H9 (cell line): ENCODE results near the gene GRIP2. TPM values are rescaled to one million over a fixed set of nuclear protein-coding genes. Genes with fewer than 3 reads are reported as not detected.

Experiments used
- DNase-seq: peaks from one replicate; pipeline ENCODE4 v3.0.0-alpha.2; 2017
- H2AFZ ChIP-seq: one replicate; pipeline ENCODE4 v1.6.1; 2013; ENCODE audit warnings: mild to moderate bottlenecking, low read length, control low read depth, moderate library complexity
- H2AK5ac ChIP-seq: 2 replicates; pipeline ENCODE4 v1.6.1; 2013; ENCODE audit warnings: low read length, control low read depth, mixed read lengths; ENCODE audit not compliant: insufficient read length
- H2BK120ac ChIP-seq: one replicate; pipeline ENCODE4 v1.6.1; 2013; ENCODE audit warnings: low read depth, mild to moderate bottlenecking, low read length, control low read depth, inconsistent platforms; ENCODE audit not compliant: poor library complexity, severe bottlenecking
- H2BK12ac ChIP-seq: 2 replicates; pipeline ENCODE4 v1.6.1; 2013; ENCODE audit warnings: low read length, control low read depth, mixed read lengths, low read depth; ENCODE audit not compliant: insufficient read length
- H2BK15ac ChIP-seq: 2 replicates; pipeline ENCODE4 v1.6.1; 2013; ENCODE audit warnings: low read depth, low read length, control low read depth
- H2BK20ac ChIP-seq: one replicate; pipeline ENCODE4 v1.6.1; 2013; ENCODE audit warnings: low read depth, mild to moderate bottlenecking, low read length, control low read depth, inconsistent platforms; ENCODE audit not compliant: poor library complexity, severe bottlenecking
- H2BK5ac ChIP-seq: 2 replicates; pipeline ENCODE4 v1.6.1; 2013; ENCODE audit warnings: low read length, control low read depth, mixed read lengths; ENCODE audit not compliant: insufficient read length
- H3K14ac ChIP-seq: 2 replicates; pipeline ENCODE4 v1.6.1; 2013; ENCODE audit warnings: low read length, control low read depth; ENCODE audit not compliant: insufficient read depth
- H3K18ac ChIP-seq: 2 replicates; pipeline ENCODE4 v1.6.1; 2013; ENCODE audit warnings: low read depth, mild to moderate bottlenecking, mixed read lengths, low read length, control low read depth; ENCODE audit not compliant: insufficient read length
- H3K23ac ChIP-seq: 2 replicates; pipeline ENCODE4 v1.6.1; 2013; ENCODE audit warnings: low read length, control low read depth, mixed read lengths, low read depth; ENCODE audit not compliant: insufficient read length
- H3K23me2 ChIP-seq: 2 replicates; pipeline ENCODE4 v1.6.1; 2013; ENCODE audit warnings: low read depth, mild to moderate bottlenecking, mixed read lengths, low read length, control low read depth; ENCODE audit not compliant: insufficient read length, poor library complexity, severe bottlenecking
- H3K27ac ChIP-seq: 2 replicates; pipeline ENCODE4 v1.5.1; 2013; ENCODE audit warnings: low read length, control low read depth, mixed read lengths, low read depth; ENCODE audit not compliant: insufficient read length
- H3K27me3 ChIP-seq: 2 replicates; pipeline ENCODE4 v1.6.1; 2013; ENCODE audit warnings: low read length, control low read depth, inconsistent platforms; ENCODE audit not compliant: insufficient read depth
- H3K4ac ChIP-seq: 2 replicates; pipeline ENCODE4 v1.6.1; 2013; ENCODE audit warnings: low read depth, mild to moderate bottlenecking, control low read depth, inconsistent platforms, low read length, moderate library complexity
- H3K4me1 ChIP-seq: 2 replicates; pipeline ENCODE4 v1.6.1; 2013; ENCODE audit warnings: low read length, control low read depth, inconsistent platforms; ENCODE audit not compliant: insufficient read depth
- H3K4me2 ChIP-seq: 2 replicates; pipeline ENCODE4 v1.6.1; 2013; ENCODE audit warnings: low read length, control low read depth, mixed read lengths; ENCODE audit not compliant: insufficient read length, insufficient read depth
- H3K56ac ChIP-seq: 2 replicates; pipeline ENCODE4 v1.6.1; 2013; ENCODE audit warnings: low read depth, mild to moderate bottlenecking, mixed read lengths, low read length, control low read depth; ENCODE audit not compliant: insufficient read length
- H3K79me1 ChIP-seq: 2 replicates; pipeline ENCODE4 v1.6.1; 2013; ENCODE audit warnings: low read depth, mild to moderate bottlenecking, moderate library complexity, low read length, control low read depth, inconsistent platforms; ENCODE audit not compliant: insufficient read depth, poor library complexity, severe bottlenecking
- H3K79me2 ChIP-seq: 2 replicates; pipeline ENCODE4 v1.6.1; 2013; ENCODE audit warnings: low read length, control low read depth, inconsistent platforms; ENCODE audit not compliant: insufficient read depth
- H3K9ac ChIP-seq: 2 replicates; pipeline ENCODE4 v1.6.1; 2013; ENCODE audit warnings: low read length, control low read depth, mixed read lengths; ENCODE audit not compliant: insufficient read length; ENCODE audit errors: extremely low read depth
- H3K9me3 ChIP-seq: one replicate; pipeline ENCODE4 v1.6.1; 2013; ENCODE audit warnings: low read depth, low read length, inconsistent platforms; ENCODE audit not compliant: control insufficient read depth
- H3T11ph ChIP-seq: one replicate; pipeline ENCODE4 v1.6.1; 2013; ENCODE audit warnings: mild to moderate bottlenecking, low read length, control low read depth, inconsistent platforms
- H4K20me1 ChIP-seq: one replicate; pipeline ENCODE4 v1.6.1; 2013; ENCODE audit not compliant: control insufficient read depth, insufficient read length, insufficient read depth
- H4K5ac ChIP-seq: 2 replicates; pipeline ENCODE4 v1.6.1; 2013; ENCODE audit warnings: low read depth, mild to moderate bottlenecking, mixed read lengths, low read length, control low read depth; ENCODE audit not compliant: insufficient read length
- H4K8ac ChIP-seq: replicated peaks from 2 replicates; pipeline ENCODE4 v1.6.1; 2013; ENCODE audit warnings: low read length, control low read depth, mixed read lengths, low read depth; ENCODE audit not compliant: insufficient read length
- H4K91ac ChIP-seq: 2 replicates; pipeline ENCODE4 v1.6.1; 2013; ENCODE audit warnings: low read depth, mild to moderate bottlenecking, moderate library complexity, mixed read lengths, low read length, control low read depth; ENCODE audit not compliant: insufficient read length
- H3K27ac Mint-ChIP-seq, 3 experiments: 2 replicates in 2 of 3; 3 replicates in 1 of 3; pipeline ENCODE4 v1.8.0; 2020 to 2021; ENCODE audit warnings: mixed read lengths in 3 of 3, mild to moderate bottlenecking in 1 of 3, moderate library complexity in 1 of 3
- H3K27me3 Mint-ChIP-seq: 2 replicates; pipeline ENCODE4 v1.8.0; 2021; ENCODE audit warnings: low read depth, mild to moderate bottlenecking, moderate library complexity, mixed read lengths
- H3K36me3 Mint-ChIP-seq, 3 experiments: 2 replicates in 2 of 3; 3 replicates in 1 of 3; pipeline ENCODE4 v1.8.0; 2020 to 2021; ENCODE audit warnings: low read depth in 3 of 3, mixed read lengths in 3 of 3; ENCODE audit not compliant: insufficient read depth in 1 of 3
- H3K4me1 Mint-ChIP-seq, 2 experiments: 2 replicates each; pipeline ENCODE4 v1.8.0; 2020; ENCODE audit warnings: mixed read lengths in 2 of 2
- H3K4me3 Mint-ChIP-seq, 2 experiments: 2 replicates in 1 of 2; 3 replicates in 1 of 2; pipeline ENCODE4 v1.8.0; 2020 to 2021; ENCODE audit warnings: mild to moderate bottlenecking in 2 of 2, mixed read lengths in 2 of 2, moderate library complexity in 1 of 2
- H3K9me3 Mint-ChIP-seq, 2 experiments: 2 replicates in 1 of 2; 3 replicates in 1 of 2; pipeline ENCODE4 v1.8.0; 2020; ENCODE audit warnings: mild to moderate bottlenecking in 2 of 2, mixed read lengths in 2 of 2, moderate library complexity in 1 of 2
- CTCF ChIP-seq: fragments of 200-600 bp; sonication (generic); conservative IDR thresholded peaks from 3 replicates; pipeline ENCODE4 v1.8.0; 2021; ENCODE audit warnings: antibody characterized with exemption, mild to moderate bottlenecking
- WGBS: extraction: QIAGEN DNeasy Blood & Tissue Kit; methylation state at CpG from one replicate; pipeline ENCODE4 v1.1.7; 2013; ENCODE audit warnings: missing lambda C conversion rate, low lambda C conversion rate, mixed read lengths; ENCODE audit not compliant: insufficient read length; ENCODE audit errors: extremely low coverage; 5-methylcytosine and 5-hydroxymethylcytosine counted together
- total RNA-seq: library from RNA; stranded (reverse); gene quantifications from 2 replicates; pipeline ENCODE4 v1.2.1, GENCODE V29; 2021

GRIP2 gene
- total RNA-seq, 1 experiment from 2014 or later: 3.1 TPM

GRCh38 chr3:14494973-14495300 lies 45.2 kb downstream of the GRIP2 start:
- H3K14ac ChIP-seq: no peak overlapping the region; the same call in 1 of the 2 replicates
- no peak overlapping the region for H3K27ac ChIP-seq
- no peak for TF ChIP-seq CTCF
- H3K79me2 ChIP-seq: no peaks in the 10 kb centered on the region
- H3K23me2 ChIP-seq: no peaks in the 10 kb centered on the region
- Mint-ChIP-seq H3K4me1 (peaks cover 6% of the 10 kb centered on the region in 2 experiments), H3K4me3 (no peak overlapping the region; a peak in 1 of 5 replicates), H3K36me3 (no peaks in the 10 kb centered on the region; a peak in 1 of 7 replicates), H3K27me3 (peaks cover 18% of the 10 kb centered on the region), H3K9me3 (no peaks in the 10 kb centered on the region), H3K27ac (no peak overlapping the region)
- no peak overlapping the region for H4K91ac ChIP-seq
- no peak overlapping the region for H2BK5ac ChIP-seq
- H2BK12ac ChIP-seq: no peak overlapping the region
- no peak overlapping the region for H3K4ac ChIP-seq
- H3K9me3 ChIP-seq: no peaks in the 10 kb centered on the region
- no CpG with 5 or more reads among the region's 5 CpGs for WGBS
- no peak overlapping the region for H3K4me2 ChIP-seq
- H3K23ac ChIP-seq: no peak overlapping the region
- H2AK5ac ChIP-seq: no peak overlapping the region
- H4K8ac ChIP-seq: no peak overlapping the region
- no peaks in the 10 kb centered on the region for H3K27me3 ChIP-seq
- no peak overlapping the region for H3T11ph ChIP-seq
- DNase-seq: no peak
- H3K56ac ChIP-seq: no peak overlapping the region
- H2AFZ ChIP-seq: no peak overlapping the region
- H2BK120ac ChIP-seq: no peak overlapping the region
- no peaks in the 10 kb centered on the region for H3K79me1 ChIP-seq
- no peak overlapping the region for H2BK15ac ChIP-seq
- no peak overlapping the region for H3K9ac ChIP-seq
- no peak overlapping the region for H4K5ac ChIP-seq
- H3K18ac ChIP-seq: no peak overlapping the region
- no peaks in the 10 kb centered on the region for H3K4me1 ChIP-seq
- no peaks in the 10 kb centered on the region for H4K20me1 ChIP-seq
- no peak overlapping the region for H2BK20ac ChIP-seq
